ENCODE results near the gene TMEM229A. TPM values are rescaled to one million over a fixed set of nuclear protein-coding genes. Genes with fewer than 3 reads are reported as not detected.

Gene TMEM229A
- not detected in 5 replicates for total RNA-seq (2022; extraction: Qiagen RNA extraction; ENCODE audit: low read depth)

GRCh38 chr7:124032369-124033094 lies at the start of gene TMEM229A:
Gene TMEM229A, minus strand, starts transcription at chr7:124033067. Its CDS starts 64 bp downstream, at chr7:124033003.

Other genes with a start within 250 kb of the TMEM229A start
- 0.08 to 0.13 TPM (median 0.09 TPM) in 3 of 5 replicates, not detected in the others for gene HYAL4, start 187.9 kb downstream of the TMEM229A start, total RNA-seq (2022; extraction: Qiagen RNA extraction; ENCODE audit: low read depth)
- gene SPAM1, start 107.8 kb downstream of the TMEM229A start, total RNA-seq (2022; extraction: Qiagen RNA extraction; ENCODE audit: low read depth): not detected in 5 replicates